Measurements from ENCODE around the gene SOHLH1.
"Not testable (repeated sequence)": the region's sequence is repeated elsewhere in the genome, so short reads cannot be mapped to it uniquely, and the experiment has no call there.

The SOHLH1 gene

DNA sequence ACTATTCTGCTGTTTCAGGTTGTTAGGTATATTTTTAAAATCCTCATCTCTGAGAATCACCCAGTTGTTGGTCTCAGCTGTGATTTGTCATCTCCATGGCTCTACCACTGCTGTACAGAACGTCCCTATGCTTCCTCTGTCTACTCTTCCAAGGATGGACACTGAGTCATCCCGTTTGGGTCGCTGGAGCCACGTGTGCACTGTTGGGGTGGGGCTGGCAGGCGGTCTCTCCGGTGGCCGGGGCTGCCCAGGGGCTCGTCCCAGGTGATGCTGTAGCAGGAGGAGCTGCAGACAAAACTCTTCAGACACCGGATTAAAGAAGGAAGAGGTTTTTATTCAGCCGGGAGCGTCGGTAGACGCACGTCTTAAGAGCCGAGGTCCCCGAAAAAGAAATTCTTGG, 19.2 kb downstream of the SOHLH1 start:
- Mint-ChIP-seq H3K27ac (no peak overlapping the region), H3K36me3 (no peaks in the 10 kb centered on the region), H3K4me3 (no peak overlapping the region), H3K9me3 (no peaks in the 10 kb centered on the region), H3K4me1 (no peaks in the 10 kb centered on the region), H3K27me3 (no peaks in the 10 kb centered on the region)

DNA sequence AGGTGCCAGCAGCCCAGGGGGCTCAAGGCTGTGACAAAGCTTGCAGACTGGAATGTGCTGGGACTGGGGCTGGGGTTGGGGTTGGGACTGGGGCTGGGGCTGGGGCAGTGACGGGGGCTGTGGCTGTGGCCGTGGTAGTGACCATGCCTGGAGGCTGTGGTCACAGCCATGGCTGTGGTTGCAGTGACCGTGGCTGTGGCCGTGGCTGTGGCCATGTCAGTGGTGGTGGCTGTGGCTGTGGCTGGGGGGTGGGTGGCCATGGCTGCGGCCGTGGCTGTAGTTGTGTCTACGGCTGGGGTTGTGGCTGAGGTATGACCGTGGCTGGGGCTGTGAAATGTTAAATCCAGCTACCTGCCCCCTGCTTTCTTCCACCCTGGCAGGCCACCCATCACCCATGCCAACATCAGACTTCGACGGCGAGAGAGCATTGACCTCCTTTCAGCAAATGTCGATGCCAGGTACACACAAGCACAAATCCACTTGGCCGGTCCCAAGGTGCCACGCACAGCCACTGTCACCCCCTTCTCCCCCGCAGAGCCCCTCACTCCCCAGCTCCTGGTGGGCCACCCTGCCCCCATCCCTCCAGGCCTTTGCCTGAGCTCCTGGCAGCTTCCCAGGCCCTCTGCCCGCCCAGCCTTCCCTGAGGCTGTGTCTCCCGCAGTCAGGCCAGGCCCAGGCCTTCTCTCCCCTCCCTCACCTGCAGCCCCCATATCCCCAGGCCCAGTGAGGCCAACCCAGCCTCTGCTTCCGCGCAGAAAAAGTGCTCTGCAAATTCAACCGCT, 20.9 kb downstream of the SOHLH1 start:
- Mint-ChIP-seq H3K4me1 (no peaks in the 10 kb centered on the region), H3K36me3 (no peaks in the 10 kb centered on the region), H3K27ac (no peak overlapping the region), H3K27me3 (no peaks in the 10 kb centered on the region), H3K9me3 (no peaks in the 10 kb centered on the region), H3K4me3 (no peak overlapping the region)

DNA sequence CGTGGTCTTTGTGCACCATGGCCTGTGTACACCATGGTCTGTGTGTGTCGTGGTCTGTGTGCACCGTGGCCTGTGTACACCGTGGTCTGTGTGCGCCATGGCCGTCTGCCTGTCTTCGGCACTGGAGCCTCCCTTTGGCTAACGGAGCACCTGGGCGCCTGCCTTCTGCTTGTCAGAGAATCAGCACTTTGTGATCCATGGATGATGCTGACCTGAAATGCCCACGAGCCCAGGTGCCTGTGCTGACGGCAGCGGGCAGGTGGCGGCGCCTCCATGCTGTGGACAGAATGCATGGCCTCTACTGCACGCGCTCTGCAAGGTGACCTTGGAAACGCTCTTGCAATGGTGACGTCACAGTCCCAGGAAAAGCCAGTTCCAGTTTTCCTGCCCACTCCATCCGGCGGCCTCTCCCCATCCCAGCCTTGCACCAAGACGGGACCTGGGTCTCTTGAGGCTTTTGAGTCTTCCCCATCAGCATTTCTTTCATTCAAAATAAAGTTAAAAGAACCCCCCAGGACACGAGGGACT, 21.6 kb downstream of the SOHLH1 start:
- Mint-ChIP-seq H3K36me3 (no peaks in the 10 kb centered on the region), H3K27me3 (no peaks in the 10 kb centered on the region), H3K27ac (no peak overlapping the region), H3K4me1 (no peaks in the 10 kb centered on the region), H3K4me3 (no peak overlapping the region), H3K9me3 (no peaks in the 10 kb centered on the region)

DNA sequence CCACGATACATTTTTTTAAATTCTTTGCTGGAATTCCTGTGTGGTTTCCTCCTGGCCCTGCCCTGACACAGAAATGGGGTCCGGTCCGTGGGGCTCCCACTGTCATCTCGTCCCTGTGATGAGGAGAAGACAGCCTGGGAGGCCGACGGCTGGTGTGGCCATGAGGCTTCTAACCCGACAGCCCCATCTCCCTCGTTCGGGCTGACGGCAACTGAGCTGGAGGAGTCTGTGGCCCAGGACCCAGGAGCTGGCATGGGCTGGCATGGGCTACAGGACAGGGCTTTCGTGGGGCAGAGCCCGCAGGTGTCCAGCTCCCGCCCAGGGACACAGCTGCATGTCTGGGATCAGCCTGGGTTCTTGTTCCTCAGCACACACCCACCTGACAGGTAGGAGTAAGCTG, 22.4 kb downstream of the SOHLH1 start:
- Mint-ChIP-seq H3K27ac (no peak overlapping the region), H3K4me1 (no peaks in the 10 kb centered on the region), H3K9me3 (no peaks in the 10 kb centered on the region), H3K4me3 (no peak overlapping the region), H3K36me3 (no peaks in the 10 kb centered on the region), H3K27me3 (peaks cover 3% of the 10 kb centered on the region)

DNA sequence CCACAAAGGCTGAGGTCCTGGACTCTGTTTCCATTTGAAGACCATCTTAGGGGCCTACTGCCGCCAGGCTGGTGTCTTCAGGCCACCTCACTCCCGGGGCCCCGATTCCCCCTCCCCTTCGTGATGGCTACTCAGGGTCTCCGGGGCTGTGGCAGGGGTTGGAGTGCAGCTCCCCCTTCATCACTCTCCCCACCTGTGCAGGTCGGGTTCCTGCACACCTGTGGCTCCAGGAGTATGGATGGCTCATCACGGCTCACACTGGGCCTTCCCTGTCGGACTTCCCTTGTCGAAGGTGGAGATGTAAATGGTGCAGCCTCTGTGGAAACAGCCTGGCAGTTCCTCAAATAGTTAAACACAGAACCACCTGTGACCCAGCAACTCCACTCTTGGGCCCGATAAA, 24.3 kb downstream of the SOHLH1 start:
- H3K9me3 Mint-ChIP-seq: no peaks in the 10 kb centered on the region
- no peak overlapping the region for H3K4me3 Mint-ChIP-seq
- H3K36me3 Mint-ChIP-seq: no peaks in the 10 kb centered on the region
- H3K27me3 Mint-ChIP-seq: peaks cover 3% of the 10 kb centered on the region
- no peak overlapping the region for H3K27ac Mint-ChIP-seq
- H3K4me1 Mint-ChIP-seq: no peaks in the 10 kb centered on the region

DNA sequence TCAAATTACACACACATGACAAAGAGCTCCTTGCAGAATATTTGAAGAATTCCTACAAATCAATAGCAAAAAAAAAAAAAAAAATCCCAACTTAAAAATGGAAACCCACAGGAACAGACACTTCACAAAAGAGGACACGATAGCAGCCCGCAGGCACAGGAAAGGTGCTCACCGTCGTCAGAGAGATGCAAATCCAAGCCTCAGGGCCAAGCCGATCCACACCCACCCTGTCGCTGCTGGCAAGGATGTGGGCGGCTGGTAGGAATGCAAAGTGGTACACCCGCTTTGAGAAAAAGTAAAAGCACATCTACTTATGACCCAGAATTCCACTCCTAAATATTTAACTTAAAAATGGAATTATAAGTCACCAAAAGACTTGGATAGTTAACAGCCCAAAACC, 25.3 kb downstream of the SOHLH1 start:
- H3K27ac Mint-ChIP-seq: no peak overlapping the region
- peaks cover 3% of the 10 kb centered on the region for H3K27me3 Mint-ChIP-seq
- H3K4me1 Mint-ChIP-seq: no peaks in the 10 kb centered on the region
- H3K9me3 Mint-ChIP-seq: no peaks in the 10 kb centered on the region
- H3K4me3 Mint-ChIP-seq: no peak overlapping the region
- H3K36me3 Mint-ChIP-seq: no peaks in the 10 kb centered on the region

DNA sequence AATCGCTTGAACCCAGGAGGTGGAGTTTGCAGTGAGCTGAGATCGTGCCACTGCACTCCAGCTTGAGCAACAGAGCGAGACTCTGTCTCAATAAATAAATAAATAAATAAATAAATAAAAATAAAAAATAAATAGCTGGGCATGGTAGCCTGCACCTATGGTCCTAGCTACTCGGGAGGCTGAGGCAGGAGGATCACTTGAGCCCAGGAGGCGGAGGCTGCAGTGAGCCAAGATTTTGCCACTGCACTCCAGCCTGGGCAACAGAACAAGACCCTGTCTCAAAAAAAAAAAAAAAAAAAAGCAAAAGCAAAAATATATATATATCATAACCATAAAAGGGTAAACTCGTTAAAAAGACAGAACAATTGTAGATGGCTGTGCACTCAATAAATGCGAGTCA, 26.5 kb downstream of the SOHLH1 start:
- not testable (repeated sequence) for H3K9me3 Mint-ChIP-seq, H3K4me1 Mint-ChIP-seq, H3K4me3 Mint-ChIP-seq, H3K27ac Mint-ChIP-seq, H3K36me3 Mint-ChIP-seq, H3K27me3 Mint-ChIP-seq

DNA sequence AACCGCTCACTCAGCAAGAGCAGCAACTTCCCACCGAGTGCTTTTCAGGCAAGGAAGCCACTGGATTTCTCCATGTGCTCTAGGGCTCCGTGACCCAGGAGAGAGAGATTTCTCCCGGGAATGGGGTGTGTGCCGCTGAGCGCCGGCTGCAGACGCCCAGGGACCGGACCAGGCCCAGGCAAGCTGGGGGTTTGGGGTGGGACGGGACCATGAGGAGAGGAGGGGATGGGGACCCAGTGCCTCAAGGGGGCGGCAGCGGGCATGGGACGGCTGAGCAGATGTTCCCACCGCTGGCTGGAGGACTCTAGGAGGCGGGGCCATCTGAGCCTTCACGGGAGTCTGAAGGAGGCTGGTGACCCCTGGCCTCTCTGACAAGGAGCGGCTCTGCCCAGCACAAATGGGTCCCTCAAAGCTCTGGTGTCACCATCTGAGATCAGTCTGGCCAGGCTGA, 27.7 kb downstream of the SOHLH1 start:
- H3K36me3 Mint-ChIP-seq: no peaks in the 10 kb centered on the region
- no peak overlapping the region for H3K27ac Mint-ChIP-seq

DNA sequence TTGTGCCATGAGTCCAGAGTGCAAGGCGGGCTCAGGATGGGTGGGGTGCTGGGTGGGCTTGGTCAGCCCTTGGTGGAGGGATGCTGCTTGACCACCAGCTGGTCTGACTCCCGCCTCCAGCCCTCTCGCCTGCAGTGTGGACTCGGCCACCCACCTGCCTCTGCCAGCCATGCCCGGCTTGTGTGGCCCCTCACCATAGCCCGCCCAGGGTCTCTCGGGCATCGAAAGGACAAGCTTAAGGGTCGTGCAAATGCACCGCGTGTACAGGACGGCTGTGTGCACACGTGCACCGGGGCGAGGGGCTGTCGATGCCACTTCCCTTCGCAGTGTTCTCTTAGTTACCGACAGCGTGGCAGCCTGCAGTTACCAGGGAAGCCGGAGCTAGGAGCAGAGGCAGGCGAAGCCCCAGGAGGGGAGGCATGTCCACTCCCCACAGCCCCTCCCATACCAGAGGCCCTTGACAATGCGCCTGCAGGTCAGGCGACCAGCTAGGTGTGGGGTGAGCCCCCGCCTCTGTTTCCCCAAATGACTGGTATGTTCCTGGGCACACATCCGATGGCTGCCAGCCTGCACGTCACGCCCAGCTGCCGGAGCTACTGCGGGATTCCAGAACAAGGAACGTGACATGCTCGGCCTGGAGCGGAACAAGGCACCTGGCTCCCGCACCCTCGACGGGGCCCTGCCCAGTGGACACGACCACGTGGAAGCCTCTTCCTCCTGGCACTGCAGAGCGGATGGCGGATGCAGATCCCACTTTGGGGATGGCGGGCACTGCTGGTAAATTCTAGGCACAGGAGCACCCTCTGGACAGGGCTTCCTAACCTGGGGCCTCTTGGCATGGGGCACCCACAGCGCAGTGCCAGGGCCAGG, 28.3 kb downstream of the SOHLH1 start:
- Mint-ChIP-seq H3K27me3 (peaks cover 3% of the 10 kb centered on the region), H3K4me1 (no peaks in the 10 kb centered on the region), H3K27ac (no peak overlapping the region), H3K4me3 (no peak overlapping the region), H3K36me3 (no peaks in the 10 kb centered on the region), H3K9me3 (no peaks in the 10 kb centered on the region)

More for the DNA sequence above, 27.7 kb downstream of the SOHLH1 start:
- Mint-ChIP-seq H3K9me3 (no peaks in the 10 kb centered on the region), H3K27me3 (peaks cover 3% of the 10 kb centered on the region), H3K4me1 (no peaks in the 10 kb centered on the region), H3K4me3 (no peak overlapping the region)

DNA sequence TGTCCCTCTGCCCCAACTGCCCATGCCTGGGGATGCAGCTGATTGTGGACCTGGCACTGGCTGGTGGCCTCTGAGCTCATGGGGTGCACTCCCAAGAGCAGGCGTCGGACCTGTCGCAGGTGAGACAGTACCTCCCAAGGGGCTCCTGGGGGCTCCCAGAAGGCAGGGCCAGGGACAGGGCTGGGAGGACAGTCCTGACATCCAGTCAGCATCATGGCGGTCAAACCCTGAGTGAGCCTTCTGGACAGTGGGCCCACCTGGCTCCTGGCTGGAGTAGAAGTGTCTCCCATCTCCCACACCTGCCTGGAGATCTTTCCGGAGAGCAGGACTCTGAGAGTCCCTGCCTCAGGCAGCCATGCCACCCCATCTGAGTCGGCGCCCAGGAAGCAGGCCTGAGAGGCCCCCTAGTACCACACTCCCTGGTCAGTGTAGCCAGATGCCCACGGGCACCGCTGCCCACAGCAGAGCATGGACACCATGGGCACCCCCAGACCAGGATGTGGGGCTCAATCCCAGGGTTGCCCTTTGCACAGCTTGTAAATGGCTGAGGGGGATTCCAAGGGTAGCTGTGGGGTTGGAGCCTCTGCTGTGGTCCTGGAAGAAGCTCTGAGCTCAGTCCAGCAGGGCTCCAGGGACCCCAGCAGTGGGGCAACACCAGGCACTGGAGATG, 29.5 kb downstream of the SOHLH1 start:
- H3K4me1 Mint-ChIP-seq: no peaks in the 10 kb centered on the region
- no peak overlapping the region for H3K27ac Mint-ChIP-seq
- no peaks in the 10 kb centered on the region for H3K36me3 Mint-ChIP-seq
- no peak overlapping the region for H3K4me3 Mint-ChIP-seq
- peaks cover 3% of the 10 kb centered on the region for H3K27me3 Mint-ChIP-seq
- H3K9me3 Mint-ChIP-seq: no peaks in the 10 kb centered on the region

DNA sequence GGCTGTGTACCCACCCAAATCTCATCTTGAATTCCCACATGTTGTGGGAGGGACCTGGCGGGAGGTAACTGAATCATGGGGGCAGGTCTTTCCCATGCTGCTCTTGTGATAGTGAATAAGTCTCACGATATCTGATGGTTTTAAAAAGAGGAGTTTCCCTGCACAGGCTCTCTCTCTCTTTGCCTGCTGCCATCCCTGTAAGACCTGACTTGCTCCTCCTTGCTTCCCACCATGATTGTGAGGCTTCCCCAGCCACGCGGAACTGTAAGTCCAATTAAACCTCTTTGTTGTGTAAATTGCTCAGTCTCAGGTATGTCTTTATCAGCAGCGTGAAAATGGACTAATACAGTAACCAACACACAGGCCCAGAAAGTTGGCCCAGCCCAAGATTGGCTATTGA, 30.3 kb downstream of the SOHLH1 start:
- H3K27ac Mint-ChIP-seq, H3K4me1 Mint-ChIP-seq, H3K9me3 Mint-ChIP-seq, H3K4me3 Mint-ChIP-seq, H3K36me3 Mint-ChIP-seq, H3K27me3 Mint-ChIP-seq: not testable (repeated sequence)

DNA sequence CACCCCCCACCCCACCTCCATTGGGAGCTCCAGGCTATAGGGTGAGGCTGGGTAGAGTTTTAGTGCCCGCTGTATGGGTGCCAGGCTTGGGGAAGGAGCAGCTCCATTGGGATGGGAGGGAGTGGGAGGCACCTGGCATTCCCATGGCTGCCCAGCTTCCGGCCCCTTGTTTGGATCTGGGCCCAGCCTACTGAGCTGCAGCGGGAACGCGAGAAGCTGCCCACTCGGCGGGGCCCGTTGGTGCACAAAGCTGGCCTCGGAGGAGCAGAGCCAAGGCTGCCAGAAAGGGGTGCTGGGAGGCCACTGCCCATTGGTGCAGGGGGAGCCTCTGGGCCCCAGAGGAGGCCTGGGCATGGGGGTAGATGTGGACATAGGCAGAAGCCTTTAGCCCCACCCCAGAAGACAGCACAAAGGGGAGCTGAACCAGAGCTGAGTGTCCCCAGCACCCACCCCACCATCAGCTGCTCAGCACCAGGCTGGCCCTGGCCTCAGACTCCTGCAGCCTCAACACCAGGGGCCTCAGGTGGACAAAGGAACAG, 31.7 kb downstream of the SOHLH1 start:
- peaks cover 3% of the 10 kb centered on the region for H3K27me3 Mint-ChIP-seq
- H3K9me3 Mint-ChIP-seq: no peaks in the 10 kb centered on the region
- no peaks in the 10 kb centered on the region for H3K4me1 Mint-ChIP-seq
- H3K4me3 Mint-ChIP-seq: no peak overlapping the region
- H3K36me3 Mint-ChIP-seq: no peaks in the 10 kb centered on the region
- H3K27ac Mint-ChIP-seq: no peak overlapping the region

DNA sequence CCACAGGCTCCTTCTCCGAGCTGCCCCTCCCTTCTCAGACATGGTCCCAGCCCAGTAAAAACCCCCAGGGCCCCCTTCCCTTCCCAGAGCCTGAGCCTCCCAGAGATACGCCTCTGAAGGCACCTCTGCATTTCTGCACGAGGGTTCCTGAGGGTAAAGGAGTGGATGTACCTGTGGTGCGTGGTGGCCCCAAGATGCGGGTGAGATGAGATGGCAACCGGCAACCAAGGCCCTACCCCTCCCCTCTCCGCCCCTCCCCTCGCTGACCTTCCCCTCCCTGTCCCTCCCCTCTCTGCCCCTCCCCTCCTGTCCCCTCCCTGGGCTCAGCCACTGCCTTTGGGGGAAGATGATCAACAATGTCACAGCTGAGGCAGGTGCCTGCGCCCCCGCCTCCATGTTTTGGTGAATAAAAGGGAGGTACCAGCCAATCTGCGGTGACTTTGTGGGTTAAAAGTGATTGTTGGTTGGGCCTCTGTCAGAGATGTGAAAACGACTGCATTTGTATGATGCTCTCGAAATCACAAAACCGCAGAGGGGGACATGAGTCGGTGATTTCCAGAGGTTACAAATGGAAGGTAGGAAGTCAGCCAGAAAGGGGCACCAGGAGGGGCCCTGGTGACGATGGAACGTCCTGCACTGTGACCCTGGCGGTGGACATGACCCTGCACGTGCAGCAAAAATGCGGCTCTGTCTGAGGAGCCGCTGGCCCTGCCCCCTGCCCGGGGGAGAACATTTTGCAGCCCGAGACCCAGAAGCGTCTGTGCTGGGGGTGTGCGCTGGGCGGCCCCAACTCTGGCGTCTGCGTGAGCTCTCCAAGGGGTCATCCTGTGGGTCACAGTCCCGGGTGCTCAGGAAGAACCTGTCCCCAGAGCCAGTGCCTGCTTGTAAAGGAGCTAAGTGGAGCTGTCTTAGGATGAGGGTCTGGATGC, 32.5 kb downstream of the SOHLH1 start:
- Mint-ChIP-seq H3K9me3 (no peaks in the 10 kb centered on the region), H3K4me3 (no peak overlapping the region), H3K27ac (no peak overlapping the region), H3K36me3 (no peaks in the 10 kb centered on the region), H3K4me1 (no peaks in the 10 kb centered on the region), H3K27me3 (no peaks in the 10 kb centered on the region)

DNA sequence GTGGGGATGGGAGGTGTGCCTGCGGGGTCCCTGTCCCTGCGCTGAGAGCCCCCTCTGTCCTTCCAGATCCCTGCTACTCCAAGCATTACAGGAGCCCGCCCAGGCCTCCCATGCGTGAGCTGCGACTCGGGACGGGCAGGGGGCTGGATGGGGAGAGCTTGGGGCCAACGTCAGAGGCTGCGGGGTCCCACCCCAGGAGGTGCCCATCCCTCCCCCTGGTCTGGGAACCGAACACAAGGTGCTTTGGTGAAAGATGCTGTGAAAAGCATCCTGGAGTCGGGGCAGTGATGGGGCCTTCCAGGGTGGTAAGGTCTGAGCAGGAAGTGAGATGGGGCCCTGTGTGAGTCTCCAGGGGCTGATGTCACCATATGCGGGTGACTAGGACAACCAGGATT, 33.5 kb downstream of the SOHLH1 start:
- Mint-ChIP-seq H3K36me3 (no peaks in the 10 kb centered on the region), H3K9me3 (no peaks in the 10 kb centered on the region), H3K27me3 (no peaks in the 10 kb centered on the region), H3K4me3 (no peak overlapping the region), H3K27ac (no peak overlapping the region), H3K4me1 (no peaks in the 10 kb centered on the region)

Measured in activated naive CD4-positive, alpha-beta T cell treated with anti-CD3 and anti-CD28 coated beads, Interleukin-2, amount 50 U/mL, for 24 hours (primary cell).